HG02571 (cell line): Measurements from ENCODE around the gene BAZ1A.

Experiments used
- ATAC-seq: cut with Tn5 transposase; IDR thresholded peaks from one replicate; pipeline ENCODE4 v1.9.1; 2021; ENCODE audit warnings: mild to moderate bottlenecking, moderate library complexity; ENCODE audit not compliant: unreplicated experiment

Gene BAZ1A, protein sequence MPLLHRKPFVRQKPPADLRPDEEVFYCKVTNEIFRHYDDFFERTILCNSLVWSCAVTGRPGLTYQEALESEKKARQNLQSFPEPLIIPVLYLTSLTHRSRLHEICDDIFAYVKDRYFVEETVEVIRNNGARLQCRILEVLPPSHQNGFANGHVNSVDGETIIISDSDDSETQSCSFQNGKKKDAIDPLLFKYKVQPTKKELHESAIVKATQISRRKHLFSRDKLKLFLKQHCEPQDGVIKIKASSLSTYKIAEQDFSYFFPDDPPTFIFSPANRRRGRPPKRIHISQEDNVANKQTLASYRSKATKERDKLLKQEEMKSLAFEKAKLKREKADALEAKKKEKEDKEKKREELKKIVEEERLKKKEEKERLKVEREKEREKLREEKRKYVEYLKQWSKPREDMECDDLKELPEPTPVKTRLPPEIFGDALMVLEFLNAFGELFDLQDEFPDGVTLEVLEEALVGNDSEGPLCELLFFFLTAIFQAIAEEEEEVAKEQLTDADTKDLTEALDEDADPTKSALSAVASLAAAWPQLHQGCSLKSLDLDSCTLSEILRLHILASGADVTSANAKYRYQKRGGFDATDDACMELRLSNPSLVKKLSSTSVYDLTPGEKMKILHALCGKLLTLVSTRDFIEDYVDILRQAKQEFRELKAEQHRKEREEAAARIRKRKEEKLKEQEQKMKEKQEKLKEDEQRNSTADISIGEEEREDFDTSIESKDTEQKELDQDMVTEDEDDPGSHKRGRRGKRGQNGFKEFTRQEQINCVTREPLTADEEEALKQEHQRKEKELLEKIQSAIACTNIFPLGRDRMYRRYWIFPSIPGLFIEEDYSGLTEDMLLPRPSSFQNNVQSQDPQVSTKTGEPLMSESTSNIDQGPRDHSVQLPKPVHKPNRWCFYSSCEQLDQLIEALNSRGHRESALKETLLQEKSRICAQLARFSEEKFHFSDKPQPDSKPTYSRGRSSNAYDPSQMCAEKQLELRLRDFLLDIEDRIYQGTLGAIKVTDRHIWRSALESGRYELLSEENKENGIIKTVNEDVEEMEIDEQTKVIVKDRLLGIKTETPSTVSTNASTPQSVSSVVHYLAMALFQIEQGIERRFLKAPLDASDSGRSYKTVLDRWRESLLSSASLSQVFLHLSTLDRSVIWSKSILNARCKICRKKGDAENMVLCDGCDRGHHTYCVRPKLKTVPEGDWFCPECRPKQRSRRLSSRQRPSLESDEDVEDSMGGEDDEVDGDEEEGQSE (N-terminal part only)

GRCh38 chr14:34875031-34875922 lies at the start of gene BAZ1A:
Gene BAZ1A, minus strand, starts transcription at chr14:34875360. Its CDS starts 756 bp downstream, at chr14:34874604.
- ATAC-seq: peak; percentile 32

DNA sequence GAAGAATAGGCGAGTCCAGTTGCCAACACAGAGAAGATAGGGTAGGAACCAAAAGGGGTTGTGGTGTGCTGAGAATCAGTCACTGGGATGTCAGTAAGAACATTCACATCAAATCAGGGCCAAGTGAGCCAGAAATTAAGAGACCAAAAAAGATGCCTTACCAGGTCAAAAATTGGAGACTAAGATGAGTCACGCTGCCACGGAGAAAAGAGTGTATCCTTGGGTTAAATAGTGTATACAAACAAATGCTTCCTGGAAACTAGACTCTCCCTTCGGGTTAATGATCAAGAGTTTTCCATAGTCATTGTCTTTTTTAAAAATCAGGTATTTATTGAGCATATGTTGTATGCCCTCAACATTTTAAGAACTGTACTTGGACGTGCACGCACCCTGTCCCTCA lies 45.2 kb upstream of the BAZ1A start:
- no peak for ATAC-seq

GRCh38 chr14:34913619-34914018 lies 38.5 kb upstream of the BAZ1A start:
- ATAC-seq: no peak

GRCh38 chr14:34912966-34913365 lies 37.8 kb upstream of the BAZ1A start:
- no peak for ATAC-seq

GRCh38 chr14:34912182-34912581 lies 37.0 kb upstream of the BAZ1A start:
- ATAC-seq: no peak

DNA sequence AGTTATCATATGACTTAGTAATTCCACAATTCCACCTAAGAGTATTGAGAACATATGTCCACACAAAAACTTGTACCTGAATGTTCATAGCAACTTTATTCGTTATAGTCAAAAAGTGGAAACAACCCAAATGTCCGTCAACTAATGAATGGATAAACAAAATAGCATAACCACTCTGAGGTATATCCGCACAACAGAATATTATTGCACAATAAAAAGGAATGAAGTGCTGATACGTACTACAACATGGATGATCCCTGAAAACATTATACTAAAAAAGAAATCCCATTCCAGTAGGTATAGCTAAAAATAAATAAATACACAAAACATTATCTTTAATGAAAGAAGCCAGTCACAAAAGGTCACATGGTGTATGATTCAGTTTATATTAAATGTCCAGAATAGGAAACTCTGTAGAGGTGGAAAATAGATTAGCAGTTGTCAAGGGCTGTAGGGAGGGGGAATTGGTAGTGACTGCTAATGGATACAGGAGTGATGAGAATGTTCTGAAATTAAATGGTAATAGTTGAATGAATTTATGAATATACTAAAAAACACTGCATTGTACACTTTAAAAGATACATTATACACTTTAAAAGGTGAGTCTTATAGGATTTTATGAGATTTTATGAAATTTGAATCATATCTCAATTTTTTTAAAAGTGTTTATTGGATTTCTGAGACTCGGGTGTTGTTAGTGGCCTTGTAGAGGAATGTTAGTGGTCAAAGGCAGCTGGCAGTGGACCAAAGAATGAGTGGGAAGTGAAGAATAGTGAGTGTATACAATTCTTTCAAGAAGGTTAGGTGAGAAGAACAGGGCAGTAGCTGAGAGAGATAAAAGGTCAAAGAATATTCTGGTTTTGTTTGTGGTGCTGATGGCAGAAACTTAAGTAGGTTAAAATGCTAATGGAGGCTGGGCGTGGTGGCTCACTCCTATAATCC lies 36.3 kb upstream of the BAZ1A start:
- ATAC-seq: no peak

GRCh38 chr14:34906287-34906686 lies 31.1 kb upstream of the BAZ1A start:
- no peak for ATAC-seq

DNA sequence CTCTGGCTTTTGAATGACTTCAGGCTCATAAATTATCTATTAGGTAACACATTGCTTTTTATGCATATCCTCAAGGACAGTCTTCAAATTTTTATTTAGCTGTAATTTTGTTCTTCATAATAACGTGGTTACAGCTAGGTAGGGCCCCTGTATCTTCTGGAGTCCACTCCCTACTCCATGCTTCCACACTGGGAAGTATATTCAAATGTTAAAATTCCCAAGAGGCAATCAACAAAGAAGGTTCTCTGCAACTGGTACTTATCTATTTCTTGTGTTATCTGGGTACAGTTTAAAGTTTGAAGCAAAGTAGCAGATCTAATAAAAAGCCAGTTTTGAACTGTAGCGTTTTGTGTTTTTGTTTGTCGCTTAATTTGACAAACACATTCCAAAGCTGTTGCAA lies 20.1 kb upstream of the BAZ1A start:
- no peak for ATAC-seq

DNA sequence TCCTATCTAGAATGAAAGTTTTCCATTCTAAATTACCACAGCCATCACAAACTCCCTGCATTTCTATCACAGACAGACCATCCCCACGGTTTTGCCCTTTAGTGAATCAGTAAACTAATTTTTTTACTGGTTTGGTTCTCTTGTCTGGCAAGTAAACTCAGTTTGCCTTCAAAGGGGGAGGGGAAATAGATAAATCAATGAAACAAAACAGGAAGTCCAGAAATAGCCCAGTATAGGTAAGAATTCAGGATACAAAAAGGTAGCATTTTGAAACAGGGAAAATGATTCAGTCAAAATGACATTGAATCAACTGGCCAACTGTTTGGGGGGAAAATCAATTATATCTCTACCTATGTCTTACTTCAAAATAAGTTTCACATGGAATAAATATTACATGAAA lies 15.8 kb upstream of the BAZ1A start:
- ATAC-seq: no peak

DNA sequence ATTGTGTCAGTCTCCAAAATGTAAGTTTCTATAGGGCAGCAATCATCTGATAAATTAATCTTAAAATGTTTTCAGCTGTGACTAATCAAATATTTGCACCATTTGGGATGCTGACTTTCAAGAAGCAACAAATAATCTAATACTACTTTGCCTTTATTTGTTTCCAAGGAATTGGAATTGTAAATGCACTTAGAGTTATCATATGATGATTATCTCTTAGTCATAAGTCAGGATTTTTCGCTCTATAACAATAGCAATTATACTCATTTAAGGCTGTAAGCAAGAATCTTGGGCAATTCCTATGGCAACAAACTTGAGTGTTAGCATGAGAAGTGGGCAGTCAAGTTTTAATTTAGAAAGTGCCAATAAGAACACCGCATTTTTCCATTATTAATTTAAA lies 13.0 kb upstream of the BAZ1A start:
- no peak for ATAC-seq

DNA sequence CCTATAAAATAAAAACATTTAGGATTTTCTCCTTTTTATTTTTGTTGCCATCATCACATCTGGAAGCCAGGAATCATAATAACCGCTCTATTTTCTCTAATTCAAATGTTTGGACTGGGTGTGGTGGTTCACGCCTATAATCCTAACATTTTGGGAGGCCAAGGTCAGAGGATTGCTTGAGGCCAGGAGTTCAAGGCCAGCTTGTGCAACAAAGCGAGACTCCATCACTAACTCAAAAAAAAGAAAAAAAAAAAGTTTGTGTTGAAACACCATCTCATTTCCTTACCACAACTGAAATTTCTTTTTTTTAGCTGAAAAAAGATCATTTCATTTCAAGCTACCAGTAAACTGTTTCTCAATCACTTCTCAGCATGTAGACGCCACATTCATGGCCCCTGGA lies 8.8 kb upstream of the BAZ1A start:
- no peak for ATAC-seq

GRCh38 chr14:34874386-34875030 lies 652 bp downstream of the BAZ1A start:
- peak; percentile 27 for ATAC-seq

DNA sequence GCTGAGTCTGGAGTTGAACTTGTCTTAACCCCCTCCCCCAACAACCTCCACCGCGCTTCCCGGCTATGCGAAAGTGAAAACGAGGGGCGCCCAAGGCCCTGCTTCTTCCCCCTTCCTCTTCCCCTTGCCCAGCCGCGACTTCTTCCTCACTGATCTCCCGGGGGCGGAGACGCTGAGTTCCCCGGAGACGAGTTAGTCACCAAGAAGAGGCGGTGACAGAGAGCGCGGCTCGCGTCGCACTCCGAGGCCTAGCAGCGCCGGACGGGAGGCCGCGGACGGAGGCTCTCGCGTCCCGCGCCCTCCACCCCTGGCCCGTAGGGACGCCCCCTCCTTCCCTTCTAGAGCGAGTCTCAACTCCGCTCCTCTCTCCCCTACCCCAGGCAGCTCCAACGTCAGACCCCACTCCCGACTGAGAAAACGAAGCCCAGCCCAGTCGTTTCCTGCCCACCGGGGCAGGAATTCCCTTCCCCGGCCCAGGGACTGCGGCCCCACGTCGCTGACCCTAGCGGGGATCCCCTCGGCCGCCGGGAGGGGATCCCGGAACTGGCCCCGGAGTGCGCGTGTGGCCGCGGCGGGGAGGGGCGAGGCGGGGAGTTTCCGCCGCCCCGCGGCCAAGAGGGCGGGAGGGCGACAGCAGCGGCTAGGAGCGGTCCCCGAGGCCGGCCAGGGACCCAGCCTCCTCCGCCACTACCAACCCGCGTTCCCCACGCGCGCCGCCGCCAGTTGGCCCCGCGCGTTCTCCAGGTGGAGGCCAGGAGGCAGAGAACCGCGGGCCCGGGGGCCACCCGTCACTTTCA lies 1.4 kb downstream of the BAZ1A start:
- ATAC-seq: peak; percentile 65

GRCh38 chr14:34872822-34873588 lies 2.2 kb downstream of the BAZ1A start:
- ATAC-seq: peak; percentile 3

DNA sequence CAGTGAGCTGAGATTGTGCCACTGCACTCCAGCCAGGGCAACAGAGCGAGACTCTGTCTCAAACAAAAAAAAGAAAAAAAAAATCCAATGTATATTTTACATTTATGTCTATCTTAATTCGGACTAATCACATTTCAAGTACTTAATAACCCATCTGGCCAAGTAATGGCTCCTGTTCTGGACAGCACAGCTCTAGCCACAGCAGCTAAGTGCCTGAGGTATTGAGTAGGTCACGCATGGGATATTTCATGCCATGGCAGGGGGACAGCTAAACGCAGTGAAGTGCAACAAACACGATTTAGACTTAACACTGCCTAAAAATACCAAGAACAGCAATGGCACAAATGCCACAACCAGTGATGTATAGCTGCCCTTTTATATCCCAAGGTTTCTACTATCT lies 8.0 kb downstream of the BAZ1A start:
- ATAC-seq: no peak

DNA sequence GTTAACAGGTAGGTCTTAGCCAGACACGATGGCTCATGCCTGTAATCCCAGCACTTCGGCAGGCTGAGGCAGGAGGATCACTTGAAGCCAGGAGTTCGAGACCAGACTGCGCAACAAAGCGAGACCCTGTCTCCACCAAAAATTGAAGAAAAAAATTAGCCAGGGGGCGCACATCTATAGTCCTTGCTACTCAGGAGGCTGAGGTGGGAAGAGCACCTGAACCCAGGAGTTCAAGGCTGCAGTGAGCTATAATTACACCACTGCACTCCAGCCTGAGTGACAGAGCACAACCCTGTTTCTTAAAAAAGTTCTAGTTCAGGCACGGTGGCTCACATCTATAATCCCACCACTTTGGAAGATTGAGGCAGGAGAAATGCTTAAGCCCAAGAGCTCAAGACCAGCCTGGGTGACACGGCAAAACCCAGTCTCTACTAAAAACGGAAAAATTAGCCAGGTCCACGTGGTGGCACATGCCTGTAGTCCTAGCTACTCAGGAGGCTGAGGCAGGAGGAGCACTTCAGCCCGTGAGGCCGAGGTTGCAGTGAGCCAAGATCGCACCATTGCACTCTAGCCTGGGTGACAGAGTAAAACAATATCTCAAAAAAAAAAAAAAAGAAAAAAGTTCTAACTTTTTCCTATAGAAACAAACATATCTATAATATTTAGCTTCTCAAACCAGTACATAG lies 9.1 kb downstream of the BAZ1A start:
- ATAC-seq: no peak

DNA sequence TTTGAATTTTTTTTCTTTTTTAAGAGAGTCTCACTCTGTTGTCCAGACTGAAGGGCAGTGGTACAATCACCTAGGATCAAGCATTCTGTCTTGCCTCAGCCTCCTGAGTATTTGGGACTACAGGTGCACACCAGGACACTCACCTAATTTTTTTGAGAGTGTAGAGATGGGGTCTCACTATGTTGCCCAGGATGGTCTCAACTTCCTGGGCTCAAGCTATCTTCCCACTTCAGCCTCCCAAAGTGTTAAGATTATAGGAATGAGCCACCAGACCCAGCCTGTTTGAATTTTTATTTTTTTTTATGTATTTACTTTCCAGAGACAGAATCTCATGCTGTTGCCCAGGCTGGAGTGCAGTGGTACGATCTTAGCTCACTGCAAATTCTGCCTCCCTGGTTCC lies 11.3 kb downstream of the BAZ1A start:
- no peak for ATAC-seq
